H54 (cell line): Measurements from ENCODE around the gene NFAM1.
A peak's percentile ranks its signal among the peaks of the same experiment; 100 is the strongest.

Experiments used
- DNase-seq: peaks from one replicate; pipeline ENCODE4 v3.0.0; 2011; ENCODE audit warnings: low spot score, mixed read lengths; ENCODE audit not compliant: insufficient read length
- FAIRE-seq: peaks from 3 replicates; lab custom pipeline; 2011; peaks lifted over from hg19 to GRCh38; lab: Jason Lieb, UNC
- POLR2A ChIP-seq: IDR thresholded peaks from 2 replicates; pipeline ENCODE4 v1.6.1; 2011; ENCODE audit warnings: low read depth, mild to moderate bottlenecking, low read length

NFAM1 gene, protein sequence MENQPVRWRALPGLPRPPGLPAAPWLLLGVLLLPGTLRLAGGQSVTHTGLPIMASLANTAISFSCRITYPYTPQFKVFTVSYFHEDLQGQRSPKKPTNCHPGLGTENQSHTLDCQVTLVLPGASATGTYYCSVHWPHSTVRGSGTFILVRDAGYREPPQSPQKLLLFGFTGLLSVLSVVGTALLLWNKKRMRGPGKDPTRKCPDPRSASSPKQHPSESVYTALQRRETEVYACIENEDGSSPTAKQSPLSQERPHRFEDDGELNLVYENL

GRCh38 chr22:42432020-42432596 is at the start of gene NFAM1:
Gene NFAM1 (minus strand): TSS chr22:42432403. CDS start chr22:42432357, 46 bp downstream.
- no peak for TF ChIP-seq POLR2A
- no peak for FAIRE-seq

GRCh38 chr22:42475122-42475521 is 42.9 kb upstream of the NFAM1 start:
- TF ChIP-seq POLR2A, result no peak

More at GRCh38 chr22:42432020-42432596, at the start of gene NFAM1:
- no peak for DNase-seq

GRCh38 chr22:42473484-42474193 is 41.4 kb upstream of the NFAM1 start:
- FAIRE-seq, result peak; percentile 23
- no peak for TF ChIP-seq POLR2A
- DNase-seq, result peak; percentile 24

More at GRCh38 chr22:42475122-42475521, 42.9 kb upstream of the NFAM1 start:
- no peak for DNase-seq
- no peak for FAIRE-seq

GRCh38 chr22:42472671-42473070 is 40.5 kb upstream of the NFAM1 start:
- no peak for TF ChIP-seq POLR2A
- FAIRE-seq, result no peak
- DNase-seq, result no peak

- TF ChIP-seq POLR2A, result no peak
- FAIRE-seq (no peak), DNase-seq (no peak)
Observed at GRCh38 chr22:42471441-42471840, 39.2 kb upstream of the NFAM1 start.

GRCh38 chr22:42470366-42471082 is 38.3 kb upstream of the NFAM1 start:
- no peak for DNase-seq
- TF ChIP-seq POLR2A, result no peak
- FAIRE-seq, result no peak

DNA sequence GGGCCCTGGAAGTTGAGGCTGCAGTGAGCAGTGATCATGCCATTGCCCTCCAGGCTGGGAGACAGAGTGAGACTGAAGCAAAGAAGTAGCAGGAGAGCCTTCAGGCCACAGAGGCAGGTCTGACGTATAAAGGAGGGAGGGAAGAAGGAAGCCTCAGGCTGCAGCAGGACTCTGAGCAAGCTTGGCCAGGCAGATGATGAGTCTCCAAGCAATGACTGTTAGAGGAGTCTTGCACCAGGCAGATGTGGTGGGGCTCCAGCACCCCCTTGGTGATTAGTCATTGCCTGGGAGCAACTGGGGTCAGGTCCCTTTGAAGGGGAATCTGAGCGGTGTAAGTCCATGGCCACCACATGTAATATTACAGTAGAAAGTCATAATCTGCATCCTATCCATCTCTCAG is 36.6 kb upstream of the NFAM1 start:
- peak; percentile 21 for DNase-seq
- no peak for TF ChIP-seq POLR2A
- FAIRE-seq, result no peak

- TF ChIP-seq POLR2A, result no peak
- no peak for FAIRE-seq
- no peak for DNase-seq
Observed at GRCh38 chr22:42462016-42462415, 29.8 kb upstream of the NFAM1 start.

DNA sequence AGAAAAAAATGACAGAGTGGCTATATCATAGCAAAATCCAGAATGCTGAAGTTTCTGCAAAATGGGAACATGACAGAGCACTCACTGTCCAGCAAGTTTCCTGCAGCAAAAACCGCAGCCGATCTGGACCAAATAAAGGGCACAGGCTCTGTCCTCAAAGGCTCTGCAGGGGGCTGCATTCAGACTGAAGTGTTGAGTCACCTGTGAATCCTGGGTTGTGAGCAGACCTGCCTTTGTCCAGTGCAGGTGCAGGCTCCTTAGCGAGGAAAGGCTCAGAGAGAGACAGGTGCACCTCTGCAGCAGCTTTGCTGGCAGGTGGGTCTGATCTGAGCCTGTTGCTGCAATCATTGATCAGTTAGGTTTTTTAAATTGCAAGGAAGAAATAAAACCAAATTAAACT is 29.3 kb upstream of the NFAM1 start:
- DNase-seq, result no peak
- FAIRE-seq, result no peak
- TF ChIP-seq POLR2A, result no peak

DNA sequence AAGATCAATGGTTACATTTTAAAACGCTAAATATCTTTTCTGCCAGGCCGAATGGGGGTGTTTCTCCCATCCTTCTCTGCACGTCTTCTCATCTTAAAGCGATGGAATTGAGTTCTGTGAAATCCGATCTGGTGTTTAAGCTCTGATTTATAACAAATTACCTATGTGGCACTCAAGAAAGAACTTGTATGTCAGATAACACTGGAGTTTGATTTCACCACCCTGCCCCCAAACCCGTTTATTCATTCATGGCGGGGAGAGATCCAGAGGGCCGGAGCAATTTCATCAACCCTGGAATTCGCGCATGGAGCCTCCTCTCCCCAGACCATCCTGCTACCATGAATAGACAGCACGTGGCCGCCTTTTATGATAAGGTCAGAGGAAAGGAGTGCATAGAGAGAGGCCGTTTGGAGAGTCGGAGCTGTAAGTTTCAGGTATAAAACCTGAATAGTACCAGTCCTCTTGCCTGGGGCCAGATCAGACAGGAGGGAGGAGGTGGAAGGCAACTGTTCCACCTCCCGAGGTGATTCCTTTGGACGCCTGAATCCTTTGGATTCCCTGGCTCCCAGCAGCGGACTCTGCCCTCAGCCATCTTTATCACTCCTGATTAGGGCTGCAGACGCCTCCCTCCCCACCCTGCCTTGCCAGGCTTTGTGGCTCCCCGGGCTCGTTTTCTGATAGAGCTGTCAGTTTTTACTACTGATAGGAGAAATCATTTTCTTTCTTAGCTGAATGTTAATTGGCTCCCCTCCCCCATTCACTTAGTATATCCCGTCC is 27.3 kb upstream of the NFAM1 start:
- no peak for TF ChIP-seq POLR2A
- DNase-seq, result no peak
- FAIRE-seq, result no peak

- no peak for TF ChIP-seq POLR2A
- FAIRE-seq, result no peak
- no peak for DNase-seq
Observed at GRCh38 chr22:42452916-42453315, 20.7 kb upstream of the NFAM1 start.

- TF ChIP-seq POLR2A, result no peak
- FAIRE-seq (no peak), DNase-seq (no peak)
Observed at GRCh38 chr22:42452456-42452855, 20.3 kb upstream of the NFAM1 start.

DNA sequence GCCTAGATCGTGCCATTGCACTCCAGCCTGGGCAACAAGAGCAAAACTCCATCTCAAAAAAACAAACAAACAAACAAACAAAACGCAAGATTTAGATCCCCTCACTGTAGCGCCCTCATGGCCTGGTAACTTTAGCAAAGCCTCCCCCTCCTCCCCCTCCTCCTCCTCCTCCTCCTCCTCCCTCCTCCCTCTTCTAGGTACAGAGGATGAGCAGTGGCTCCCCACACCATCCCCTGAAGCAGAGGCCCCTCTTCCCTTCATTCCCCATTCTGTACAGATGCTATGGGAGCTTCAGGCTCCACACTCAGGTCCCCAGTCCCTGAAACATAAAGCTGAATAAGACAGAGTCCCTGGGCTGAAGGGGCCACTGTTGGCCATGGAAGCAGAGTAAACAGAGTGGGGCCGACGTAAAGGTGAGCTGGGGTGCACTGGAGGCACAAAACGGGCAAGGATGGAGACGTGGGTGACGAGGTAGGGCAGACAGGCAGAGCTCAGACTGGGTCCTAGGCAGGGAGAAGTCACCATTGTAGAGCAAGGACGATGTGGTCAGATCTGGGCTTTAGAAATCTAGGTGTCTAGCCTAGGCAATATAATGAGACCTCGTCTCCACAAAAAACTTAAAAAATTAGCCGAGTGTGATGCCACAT is 19.4 kb upstream of the NFAM1 start:
- no peak for TF ChIP-seq POLR2A
- FAIRE-seq, result no peak

More for the DNA sequence above, 19.4 kb upstream of the NFAM1 start:
- no peak for DNase-seq
